Measurements from ENCODE around the gene CAPN8.

The CAPN8 gene

DNA sequence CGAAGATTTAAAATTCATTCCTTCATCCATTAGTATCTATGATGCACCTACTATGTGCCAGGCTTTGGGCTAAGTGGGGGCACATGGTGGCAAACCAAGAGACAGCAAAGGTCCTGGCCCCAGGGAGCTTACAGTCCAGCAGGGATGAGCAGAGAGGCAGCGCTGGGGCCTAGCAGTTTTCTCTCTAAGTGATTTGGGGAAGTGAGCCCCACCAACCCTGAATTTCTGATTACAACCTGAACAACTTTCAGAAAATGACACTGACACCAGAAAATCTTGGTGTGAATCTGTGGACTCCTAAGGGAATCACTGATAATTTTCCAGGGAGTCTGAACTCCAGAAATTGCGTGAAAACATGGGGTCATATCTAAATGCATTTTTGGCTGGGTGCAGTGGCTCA lies 111.5 kb downstream of the CAPN8 start:
- DNase-seq (no peak), ATAC-seq (replicated peaks) (no peak)
- Mint-ChIP-seq H3K4me3 (no peak overlapping the region), H3K27me3 (peaks cover 0 to 5% of the 10 kb centered on the region in 2 donors), H3K27ac (no peak overlapping the region), H3K36me3 (no peaks in the 10 kb centered on the region), H3K4me1 (peaks cover 0 to 8% of the 10 kb centered on the region in 2 donors), H3K9me3 (peaks cover 0 to 3% of the 10 kb centered on the region in 2 donors)

- H3K4me1 Mint-ChIP-seq, result peaks cover 0 to 8% of the 10 kb centered on the region in 2 donors
- DNase-seq, result no peak
- H3K4me3 Mint-ChIP-seq, result no peak overlapping the region
- ATAC-seq (replicated peaks), result no peak
- peaks cover 8 to 14% of the 10 kb centered on the region in 2 donors for H3K9me3 Mint-ChIP-seq
- H3K27me3 Mint-ChIP-seq, result peaks cover 11 to 17% of the 10 kb centered on the region in 2 donors
- peak overlapping the region; percentile 26 for H3K27ac Mint-ChIP-seq
- peaks cover 0 to 8% of the 10 kb centered on the region in 2 donors for H3K36me3 Mint-ChIP-seq
Measured at GRCh38 chr1:223551610-223552009, 113.9 kb downstream of the CAPN8 start.

GRCh38 chr1:223549740-223550139 lies 115.8 kb downstream of the CAPN8 start:
- ATAC-seq (replicated peaks), result no peak
- H3K4me3 Mint-ChIP-seq, result no peak overlapping the region

DNA sequence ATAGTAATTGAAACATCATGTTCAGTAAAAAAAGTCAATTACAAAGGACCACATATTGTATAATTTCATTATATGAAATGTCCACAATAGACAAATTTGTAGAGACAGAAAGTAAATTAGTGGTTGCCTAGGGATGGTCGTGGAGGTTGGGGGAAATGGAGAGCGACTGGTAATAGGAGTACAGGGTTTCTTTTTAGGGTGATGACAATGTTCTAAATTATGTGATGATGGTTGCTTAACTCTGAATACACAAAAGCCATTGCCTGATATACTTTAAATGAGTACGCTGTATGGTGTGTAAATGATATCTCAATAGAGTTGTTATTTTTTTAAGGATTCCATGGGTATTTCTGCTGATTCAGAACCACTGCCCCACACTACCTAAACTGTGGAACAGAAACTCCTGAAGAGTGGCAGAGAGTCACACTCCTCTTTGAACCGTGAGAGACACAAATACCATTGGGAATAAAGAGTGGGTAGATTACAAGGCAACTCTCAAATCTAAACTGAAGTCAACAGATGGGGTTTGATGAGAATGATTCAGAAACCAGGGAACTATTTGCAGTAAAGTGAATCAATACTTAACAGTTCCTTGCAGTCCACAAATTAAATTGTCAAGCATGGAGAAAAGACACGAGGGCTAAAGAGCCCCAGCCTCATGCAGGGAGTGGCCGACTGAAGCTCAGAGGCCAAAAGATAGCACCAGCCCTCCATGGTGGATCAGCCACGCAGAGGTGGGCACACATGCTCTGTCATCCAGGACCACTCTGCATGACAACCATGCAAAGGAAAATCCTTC lies 118.0 kb downstream of the CAPN8 start:
- no peak for DNase-seq
- Mint-ChIP-seq H3K4me3 (no peak overlapping the region), H3K27ac (no peak overlapping the region), H3K4me1 (peaks cover 0 to 4% of the 10 kb centered on the region in 2 donors), H3K36me3 (peaks cover 0 to 8% of the 10 kb centered on the region in 2 donors), H3K27me3 (peaks cover 11 to 17% of the 10 kb centered on the region in 2 donors), H3K9me3 (peaks cover 8 to 14% of the 10 kb centered on the region in 2 donors)
- ATAC-seq (replicated peaks), result peak in 1 of 2 donors; percentile 77

More at GRCh38 chr1:223549740-223550139, 115.8 kb downstream of the CAPN8 start:
- Mint-ChIP-seq H3K9me3 (peaks cover 8 to 14% of the 10 kb centered on the region in 2 donors), H3K27me3 (peaks cover 11 to 17% of the 10 kb centered on the region in 2 donors), H3K4me1 (peaks cover 0 to 4% of the 10 kb centered on the region in 2 donors), H3K27ac (no peak overlapping the region), H3K36me3 (peaks cover 0 to 8% of the 10 kb centered on the region in 2 donors)
- DNase-seq, result no peak

GRCh38 chr1:223545343-223545742 lies 120.2 kb downstream of the CAPN8 start:
- ATAC-seq (replicated peaks), result no peak
- DNase-seq, result no peak
- Mint-ChIP-seq H3K27ac (no peak overlapping the region), H3K27me3 (peaks cover 11 to 12% of the 10 kb centered on the region in 2 donors), H3K9me3 (peaks cover 8 to 14% of the 10 kb centered on the region in 2 donors), H3K4me1 (no peaks in the 10 kb centered on the region), H3K4me3 (no peak overlapping the region), H3K36me3 (peaks cover 0 to 8% of the 10 kb centered on the region in 2 donors)

- DNase-seq (no peak), ATAC-seq (replicated peaks) (no peak)
- H3K9me3 Mint-ChIP-seq, result peaks cover 7 to 8% of the 10 kb centered on the region in 2 donors
- H3K27me3 Mint-ChIP-seq, result peaks cover 8 to 18% of the 10 kb centered on the region in 2 donors
- peaks cover 0 to 2% of the 10 kb centered on the region in 2 donors for H3K4me1 Mint-ChIP-seq
- no peak overlapping the region for H3K4me3 Mint-ChIP-seq
- H3K36me3 Mint-ChIP-seq, result peaks cover 0 to 6% of the 10 kb centered on the region in 2 donors
- H3K27ac Mint-ChIP-seq, result no peak overlapping the region
Measured at GRCh38 chr1:223543560-223543959, 121.9 kb downstream of the CAPN8 start.

DNA sequence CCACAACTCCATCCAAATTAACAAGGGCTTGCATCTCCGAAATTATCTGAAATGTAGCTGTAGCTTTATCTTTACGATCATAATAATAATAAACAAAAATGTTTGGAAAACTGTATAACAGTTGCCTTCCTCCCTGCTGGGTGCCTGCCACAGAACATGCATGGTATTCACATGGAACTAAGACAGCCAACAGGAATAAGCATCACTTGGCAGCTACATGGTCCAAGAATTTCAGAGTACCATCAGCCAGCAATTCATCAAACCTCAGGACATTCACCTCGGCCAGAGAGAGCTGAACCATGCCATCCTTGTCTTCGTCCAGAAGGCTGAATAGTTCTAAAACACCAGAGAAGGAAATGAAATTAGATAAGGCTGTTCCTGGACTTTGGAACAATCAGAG lies 122.7 kb downstream of the CAPN8 start:
- H3K4me3 Mint-ChIP-seq, result no peak overlapping the region
- H3K9me3 Mint-ChIP-seq, result peaks cover under 1% of the 10 kb centered on the region in 2 donors
- H3K36me3 Mint-ChIP-seq, result peaks cover 0 to under 1% of the 10 kb centered on the region in 2 donors
- peaks cover 0 to 2% of the 10 kb centered on the region in 2 donors for H3K4me1 Mint-ChIP-seq
- no peak for DNase-seq
- no peak for ATAC-seq (replicated peaks)
- no peak overlapping the region for H3K27ac Mint-ChIP-seq
- peaks cover under 1 to 13% of the 10 kb centered on the region in 2 donors for H3K27me3 Mint-ChIP-seq

- H3K36me3 Mint-ChIP-seq, result no peaks in the 10 kb centered on the region
- no peak overlapping the region for H3K27ac Mint-ChIP-seq
- DNase-seq (no peak), ATAC-seq (replicated peaks) (no peak)
- no peak overlapping the region for H3K4me3 Mint-ChIP-seq
- no peaks in the 10 kb centered on the region for H3K9me3 Mint-ChIP-seq
- H3K4me1 Mint-ChIP-seq, result peaks cover 0 to 2% of the 10 kb centered on the region in 2 donors
- peaks cover 10 to 12% of the 10 kb centered on the region in 2 donors for H3K27me3 Mint-ChIP-seq
Measured at GRCh38 chr1:223540485-223541106, 124.9 kb downstream of the CAPN8 start.

DNA sequence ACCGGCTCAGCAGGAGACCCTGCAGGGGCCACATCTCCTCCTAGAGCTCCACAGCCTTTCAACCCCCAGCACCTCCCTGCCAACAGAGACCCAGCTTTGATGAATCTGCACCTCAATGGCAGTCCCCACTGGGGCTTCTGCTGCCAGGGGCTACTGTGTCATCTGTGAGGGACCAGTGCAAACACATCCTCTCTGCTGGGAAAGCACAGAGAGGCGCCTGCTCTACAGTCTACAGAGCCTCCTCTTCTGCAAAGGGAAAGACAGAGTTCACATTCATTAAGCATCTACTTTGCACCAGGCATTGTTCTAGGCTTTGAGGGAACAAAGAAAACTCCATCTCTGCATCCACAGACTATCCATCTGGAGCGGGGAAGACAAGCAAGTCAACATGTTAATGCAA lies 125.8 kb downstream of the CAPN8 start:
- no peaks in the 10 kb centered on the region for H3K9me3 Mint-ChIP-seq
- no peaks in the 10 kb centered on the region for H3K36me3 Mint-ChIP-seq
- DNase-seq (no peak), ATAC-seq (replicated peaks) (no peak)
- H3K4me3 Mint-ChIP-seq, result no peak overlapping the region
- H3K4me1 Mint-ChIP-seq, result peaks cover 0 to 2% of the 10 kb centered on the region in 2 donors
- no peak overlapping the region for H3K27ac Mint-ChIP-seq
- peaks cover 10 to 12% of the 10 kb centered on the region in 2 donors for H3K27me3 Mint-ChIP-seq

DNA sequence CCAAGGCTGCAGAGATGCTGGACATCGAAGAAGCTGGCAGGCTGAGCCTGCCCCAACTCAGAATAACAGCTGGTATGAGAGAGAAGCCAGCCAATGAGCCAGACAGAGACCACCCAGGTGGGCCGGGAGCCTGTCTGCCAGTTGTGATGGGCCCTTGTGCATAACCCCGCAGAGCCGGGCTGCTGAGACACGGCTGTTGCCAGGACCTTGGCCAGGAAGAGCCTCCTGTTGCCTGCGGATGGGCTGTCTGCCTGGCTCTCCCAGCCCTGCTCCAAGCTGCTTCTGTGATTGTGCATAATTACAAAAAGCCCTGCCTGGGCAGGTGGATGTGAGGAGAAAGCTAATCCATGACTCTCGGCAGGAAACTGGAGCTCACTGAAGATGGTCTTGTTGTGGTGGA lies 126.5 kb downstream of the CAPN8 start:
- Mint-ChIP-seq H3K4me1 (peaks cover 0 to 2% of the 10 kb centered on the region in 2 donors), H3K27ac (no peak overlapping the region), H3K4me3 (no peak overlapping the region), H3K27me3 (peaks cover 10 to 13% of the 10 kb centered on the region in 2 donors), H3K9me3 (no peaks in the 10 kb centered on the region), H3K36me3 (no peaks in the 10 kb centered on the region)
- no peak for DNase-seq
- ATAC-seq (replicated peaks), result no peak

DNA sequence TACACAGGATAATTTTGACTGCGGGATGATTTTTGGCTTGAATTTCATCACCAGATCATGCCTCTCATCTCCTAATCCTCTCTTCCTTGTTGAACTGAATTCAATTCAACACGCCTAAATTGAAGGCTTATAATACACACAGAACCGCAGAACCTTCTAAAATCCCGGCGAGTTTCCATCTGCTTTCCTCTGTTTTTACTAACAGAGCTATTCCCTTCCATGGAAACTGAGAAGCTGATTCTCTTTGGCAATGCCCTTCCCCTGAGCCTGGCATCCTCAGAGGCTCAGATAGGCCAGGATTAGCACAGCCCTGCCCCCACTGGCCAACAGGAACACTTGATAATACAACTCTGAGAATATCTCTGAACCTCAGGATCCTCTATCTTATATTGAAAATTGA lies 130.2 kb downstream of the CAPN8 start:
- DNase-seq, result no peak

DNA sequence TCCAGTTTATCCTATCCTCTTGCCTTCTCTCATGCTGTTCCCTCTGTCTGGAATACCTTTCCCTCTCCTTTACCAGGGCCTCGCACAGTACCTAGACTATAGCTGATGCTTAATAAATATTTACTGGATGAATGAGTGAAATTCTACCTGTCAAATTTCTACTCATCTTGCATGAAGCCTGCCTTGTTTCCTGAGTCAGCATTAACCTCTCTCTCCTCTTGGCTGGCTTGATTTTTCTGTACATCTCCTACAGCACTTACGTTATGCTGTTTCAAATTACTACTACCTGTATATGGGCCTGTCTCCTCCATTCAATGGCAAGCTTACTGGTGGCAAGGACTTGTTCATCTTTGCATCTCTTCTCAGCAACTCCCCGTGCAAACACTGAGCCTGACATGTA lies 130.8 kb downstream of the CAPN8 start:
- no peak overlapping the region for H3K27ac Mint-ChIP-seq
- no peaks in the 10 kb centered on the region for H3K4me1 Mint-ChIP-seq
- no peaks in the 10 kb centered on the region for H3K9me3 Mint-ChIP-seq
- peaks cover 0 to 2% of the 10 kb centered on the region in 2 donors for H3K36me3 Mint-ChIP-seq
- H3K27me3 Mint-ChIP-seq, result peaks cover 24 to 27% of the 10 kb centered on the region in 2 donors
- ATAC-seq (replicated peaks), result no peak
- no peak for DNase-seq
- no peak overlapping the region for H3K4me3 Mint-ChIP-seq

More for the DNA sequence above, 130.2 kb downstream of the CAPN8 start:
- Mint-ChIP-seq H3K4me3 (no peak overlapping the region), H3K36me3 (peaks cover 0 to 2% of the 10 kb centered on the region in 2 donors), H3K27me3 (peaks cover 24 to 33% of the 10 kb centered on the region in 2 donors), H3K4me1 (peaks cover 0 to 2% of the 10 kb centered on the region in 2 donors), H3K27ac (no peak overlapping the region), H3K9me3 (no peaks in the 10 kb centered on the region)
- ATAC-seq (replicated peaks), result no peak

GRCh38 chr1:223533708-223534107 lies 131.8 kb downstream of the CAPN8 start:
- H3K9me3 Mint-ChIP-seq, result no peaks in the 10 kb centered on the region
- no peak overlapping the region for H3K27ac Mint-ChIP-seq
- peaks cover 31% of the 10 kb centered on the region in 2 donors for H3K27me3 Mint-ChIP-seq
- DNase-seq (no peak), ATAC-seq (replicated peaks) (no peak)
- H3K4me1 Mint-ChIP-seq, result no peaks in the 10 kb centered on the region
- no peak overlapping the region for H3K4me3 Mint-ChIP-seq
- peaks cover 0 to 2% of the 10 kb centered on the region in 2 donors for H3K36me3 Mint-ChIP-seq

DNA sequence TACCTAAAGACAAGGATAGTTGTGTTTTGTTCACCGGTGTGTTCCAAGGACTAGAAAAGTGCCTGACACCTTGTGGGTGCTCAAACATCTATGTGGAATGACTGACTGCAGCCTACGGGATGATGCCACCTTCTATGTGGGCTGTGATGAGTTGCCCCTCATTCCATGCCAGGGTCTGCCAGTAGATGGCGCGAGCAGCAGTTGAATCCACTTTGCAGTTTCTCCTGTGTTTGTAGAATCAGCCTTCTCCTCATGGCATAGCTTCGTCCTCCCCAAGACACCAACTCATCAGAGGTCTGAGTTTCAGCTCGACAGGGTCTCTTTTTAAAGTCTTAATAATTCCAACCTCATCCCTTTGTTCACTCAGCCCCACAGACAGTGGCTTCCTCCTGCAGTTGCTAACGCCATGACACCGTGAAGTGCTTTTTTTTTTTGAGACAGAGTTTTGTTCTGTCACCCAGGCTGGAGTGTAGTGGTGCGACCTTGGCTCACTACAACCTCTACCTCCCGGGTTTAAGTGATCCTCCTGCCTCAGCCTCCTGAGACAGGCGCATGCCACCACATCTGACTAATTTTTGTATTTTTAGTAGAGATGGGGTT lies 133.7 kb downstream of the CAPN8 start:
- peaks cover 0 to 2% of the 10 kb centered on the region in 2 donors for H3K36me3 Mint-ChIP-seq
- ATAC-seq (replicated peaks) (peak; percentile 27 to 52), DNase-seq (no peak)
- no peak overlapping the region for H3K4me3 Mint-ChIP-seq
- peaks cover 2 to 8% of the 10 kb centered on the region in 2 donors for H3K9me3 Mint-ChIP-seq
- no peak overlapping the region for H3K27ac Mint-ChIP-seq
- peaks cover 29 to 45% of the 10 kb centered on the region in 2 donors for H3K27me3 Mint-ChIP-seq
- no peaks in the 10 kb centered on the region for H3K4me1 Mint-ChIP-seq

All from stimulated activated naive B cell treated with anti-CD40 and anti-IgM and Interleukin-4, amounts not matched to agents 10 μg/mL and 1 μg/mL and 100 μg/mL, for 72 hours (primary cell).